Astrocyte (in vitro differentiated cells and primary cell): ENCODE data around the gene GPD1.

Experiments
- CTCF ChIP-seq: IDR thresholded peaks from 2 replicates; pipeline ENCODE4 v1.5.1; 2011; ENCODE audit warnings: low read depth, mild to moderate bottlenecking, inconsistent platforms, low read length, moderate library complexity; ENCODE audit not compliant: insufficient read depth
- EZH2 ChIP-seq: IDR thresholded peaks from 2 replicates; pipeline ENCODE4 v1.6.1; 2012; ENCODE audit warnings: mild to moderate bottlenecking, low read length, inconsistent platforms; ENCODE audit not compliant: insufficient read depth

- TF ChIP-seq CTCF (no peak), EZH2 (no peak)
Measured at GRCh38 chr12:50081096-50081808, 22.6 kb upstream of the GPD1 start.
